ENCODE data around the gene MYH14. TPM values are rescaled to one million over a fixed set of nuclear protein-coding genes. Genes with fewer than 3 reads are reported as not detected.
A peak's percentile ranks its signal among the peaks of the same experiment; 100 is the strongest.

MYH14 gene
- total and polyA plus RNA-seq, 2 of the 13 experiments (the other 11 are each of a cell fraction or from before 2014, with no cell fraction given), result 5.5 to 5.8 TPM

- TF ChIP-seq SRSF1 (optimal IDR thresholded peaks at IDR 0.05; ENCODE audit: low read depth, low read length) (no peak), ZNF552 (CRISPR knock-in tag; IDR thresholded peaks at IDR 0.05; ENCODE audit: borderline replicate concordance) (peak; percentile 85; the same call in 1 of the 2 replicates), GPBP1L1 (CRISPR knock-in tag; IDR thresholded peaks at IDR 0.05) (no peak), ZNF367 (CRISPR knock-in tag; IDR thresholded peaks at IDR 0.05; ENCODE audit: borderline replicate concordance) (no peak; the same call in 1 of the 2 replicates), ELF4 (CRISPR knock-in tag; IDR thresholded peaks at IDR 0.05; ENCODE audit: borderline replicate concordance) (no peak), TSC22D2 (CRISPR knock-in tag; IDR thresholded peaks at IDR 0.05; ENCODE audit: borderline replicate concordance) (no peak), JARID2 (CRISPR knock-in tag; IDR thresholded peaks at IDR 0.05; ENCODE audit: insufficient replicate concordance) (peak; percentile 46), EEA1 (CRISPR knock-in tag; IDR thresholded peaks at IDR 0.05; ENCODE audit: borderline replicate concordance) (peak; percentile 74; the same call in 1 of the 2 replicates), CCDC6 (CRISPR knock-in tag; IDR thresholded peaks at IDR 0.05) (no peak), ATF7 (IDR thresholded peaks at IDR 0.05) (peak; percentile 88), ATF7 (CRISPR knock-in tag; IDR thresholded peaks at IDR 0.05) (no peak), THAP9 (CRISPR knock-in tag; IDR thresholded peaks at IDR 0.05; ENCODE audit: borderline replicate concordance) (0 out of 2 replicates have a peak, but pooled peaks have one; percentile 14), WIZ (CRISPR knock-in tag; IDR thresholded peaks at IDR 0.05) (peak; percentile 84; the same call in 1 of the 2 replicates), HMG20A (CRISPR knock-in tag; IDR thresholded peaks at IDR 0.05; ENCODE audit: borderline replicate concordance) (no peak), ZBTB38 (CRISPR knock-in tag; IDR thresholded peaks at IDR 0.05) (peak; percentile 85)
- TF ChIP-seq, protein P1, sequence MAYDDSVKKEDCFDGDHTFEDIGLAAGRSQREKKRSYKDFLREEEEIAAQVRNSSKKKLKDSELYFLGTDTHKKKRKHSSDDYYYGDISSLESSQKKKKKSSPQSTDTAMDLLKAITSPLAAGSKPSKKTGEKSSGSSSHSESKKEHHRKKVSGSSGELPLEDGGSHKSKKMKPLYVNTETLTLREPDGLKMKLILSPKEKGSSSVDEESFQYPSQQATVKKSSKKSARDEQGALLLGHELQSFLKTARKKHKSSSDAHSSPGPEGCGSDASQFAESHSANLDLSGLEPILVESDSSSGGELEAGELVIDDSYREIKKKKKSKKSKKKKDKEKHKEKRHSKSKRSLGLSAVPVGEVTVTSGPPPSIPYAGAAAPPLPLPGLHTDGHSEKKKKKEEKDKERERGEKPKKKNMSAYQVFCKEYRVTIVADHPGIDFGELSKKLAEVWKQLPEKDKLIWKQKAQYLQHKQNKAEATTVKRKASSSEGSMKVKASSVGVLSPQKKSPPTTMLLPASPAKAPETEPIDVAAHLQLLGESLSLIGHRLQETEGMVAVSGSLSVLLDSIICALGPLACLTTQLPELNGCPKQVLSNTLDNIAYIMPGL (CRISPR knock-in tag; IDR thresholded peaks at IDR 0.05; ENCODE audit: borderline replicate concordance in 1 of 2, low read depth in 1 of 2), result peak in 1 of 2 experiments; percentile 60; a peak in 1 of 4 replicates
- TF ChIP-seq, protein P2, sequence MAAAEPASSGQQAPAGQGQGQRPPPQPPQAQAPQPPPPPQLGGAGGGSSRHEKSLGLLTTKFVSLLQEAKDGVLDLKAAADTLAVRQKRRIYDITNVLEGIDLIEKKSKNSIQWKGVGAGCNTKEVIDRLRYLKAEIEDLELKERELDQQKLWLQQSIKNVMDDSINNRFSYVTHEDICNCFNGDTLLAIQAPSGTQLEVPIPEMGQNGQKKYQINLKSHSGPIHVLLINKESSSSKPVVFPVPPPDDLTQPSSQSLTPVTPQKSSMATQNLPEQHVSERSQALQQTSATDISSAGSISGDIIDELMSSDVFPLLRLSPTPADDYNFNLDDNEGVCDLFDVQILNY (CRISPR knock-in tag; conservative IDR thresholded peaks at IDR 0.05), result no peak
These were observed 130.6 kb downstream of the MYH14 start (continued) for GRCh38 chr19:50333737-50334617.
